HG03521 (cell line): ENCODE results near the gene TOPBP1.
"Not testable (repeated sequence)": the region's sequence is repeated elsewhere in the genome, so short reads cannot be mapped to it uniquely, and the experiment has no call there.

Experiments used
- ATAC-seq: cut with Tn5 transposase; IDR thresholded peaks from one replicate; pipeline ENCODE4 v1.9.1; 2021; ENCODE audit warnings: mild to moderate bottlenecking, moderate library complexity; ENCODE audit not compliant: unreplicated experiment

TOPBP1 gene

GRCh38 chr3:133661454-133662277, at the start of gene TOPBP1:
TOPBP1 (minus strand) TSS chr3:133661941; CDS start chr3:133661127, 814 bp downstream.
- ATAC-seq = peak; percentile 87

GRCh38 chr3:133711013-133711412, 49.3 kb upstream of the TOPBP1 start:
- no peak for ATAC-seq

- ATAC-seq = no peak
Measured at GRCh38 chr3:133709139-133709750, 47.5 kb upstream of the TOPBP1 start.

- no peak for ATAC-seq
Measured at GRCh38 chr3:133706033-133706432, 44.3 kb upstream of the TOPBP1 start.

GRCh38 chr3:133703915-133704314, 42.2 kb upstream of the TOPBP1 start:
- ATAC-seq = no peak

- no peak for ATAC-seq
Measured at GRCh38 chr3:133701435-133702358, 40.0 kb upstream of the TOPBP1 start.

GRCh38 chr3:133700351-133700750, 38.6 kb upstream of the TOPBP1 start:
- ATAC-seq = no peak

- ATAC-seq = no peak
Measured at GRCh38 chr3:133699903-133700302, 38.2 kb upstream of the TOPBP1 start.

- no peak for ATAC-seq
Measured at GRCh38 chr3:133699467-133699866, 37.7 kb upstream of the TOPBP1 start.

GRCh38 chr3:133697960-133698359, 36.2 kb upstream of the TOPBP1 start:
- ATAC-seq = no peak

- no peak for ATAC-seq
Measured at GRCh38 chr3:133695560-133696171, 33.9 kb upstream of the TOPBP1 start.

GRCh38 chr3:133694288-133695268, 32.8 kb upstream of the TOPBP1 start:
- ATAC-seq = no peak

- no peak for ATAC-seq
Measured at GRCh38 chr3:133693821-133694220, 32.1 kb upstream of the TOPBP1 start.

GRCh38 chr3:133692759-133693158, 31.0 kb upstream of the TOPBP1 start:
- ATAC-seq = no peak

GRCh38 chr3:133691273-133692107, 29.7 kb upstream of the TOPBP1 start:
- no peak for ATAC-seq

- not testable (repeated sequence) for ATAC-seq
Measured at GRCh38 chr3:133677993-133678392, 16.3 kb upstream of the TOPBP1 start.

GRCh38 chr3:133676336-133677118, 14.8 kb upstream of the TOPBP1 start:
- no peak for ATAC-seq
